H9 (cell line): ENCODE measurements around the gene MRGPRF. TPM values are rescaled to one million over a fixed set of nuclear protein-coding genes. Genes with fewer than 3 reads are reported as not detected.

ENCODE experiments used
- DNase-seq: peaks from one replicate; pipeline ENCODE4 v3.0.0-alpha.2; 2017
- H2AFZ ChIP-seq: one replicate; pipeline ENCODE4 v1.6.1; 2013; ENCODE audit warnings: mild to moderate bottlenecking, low read length, control low read depth, moderate library complexity
- H2AK5ac ChIP-seq: 2 replicates; pipeline ENCODE4 v1.6.1; 2013; ENCODE audit warnings: low read length, control low read depth, mixed read lengths; ENCODE audit not compliant: insufficient read length
- H2BK120ac ChIP-seq: one replicate; pipeline ENCODE4 v1.6.1; 2013; ENCODE audit warnings: low read depth, mild to moderate bottlenecking, low read length, control low read depth, inconsistent platforms; ENCODE audit not compliant: poor library complexity, severe bottlenecking
- H2BK12ac ChIP-seq: 2 replicates; pipeline ENCODE4 v1.6.1; 2013; ENCODE audit warnings: low read length, control low read depth, mixed read lengths, low read depth; ENCODE audit not compliant: insufficient read length
- H2BK15ac ChIP-seq: 2 replicates; pipeline ENCODE4 v1.6.1; 2013; ENCODE audit warnings: low read depth, low read length, control low read depth
- H2BK20ac ChIP-seq: one replicate; pipeline ENCODE4 v1.6.1; 2013; ENCODE audit warnings: low read depth, mild to moderate bottlenecking, low read length, control low read depth, inconsistent platforms; ENCODE audit not compliant: poor library complexity, severe bottlenecking
- H2BK5ac ChIP-seq: 2 replicates; pipeline ENCODE4 v1.6.1; 2013; ENCODE audit warnings: low read length, control low read depth, mixed read lengths; ENCODE audit not compliant: insufficient read length
- H3K14ac ChIP-seq: 2 replicates; pipeline ENCODE4 v1.6.1; 2013; ENCODE audit warnings: low read length, control low read depth; ENCODE audit not compliant: insufficient read depth
- H3K18ac ChIP-seq: 2 replicates; pipeline ENCODE4 v1.6.1; 2013; ENCODE audit warnings: low read depth, mild to moderate bottlenecking, mixed read lengths, low read length, control low read depth; ENCODE audit not compliant: insufficient read length
- H3K23ac ChIP-seq: 2 replicates; pipeline ENCODE4 v1.6.1; 2013; ENCODE audit warnings: low read length, control low read depth, mixed read lengths, low read depth; ENCODE audit not compliant: insufficient read length
- H3K23me2 ChIP-seq: 2 replicates; pipeline ENCODE4 v1.6.1; 2013; ENCODE audit warnings: low read depth, mild to moderate bottlenecking, mixed read lengths, low read length, control low read depth; ENCODE audit not compliant: insufficient read length, poor library complexity, severe bottlenecking
- H3K27ac ChIP-seq: 2 replicates; pipeline ENCODE4 v1.5.1; 2013; ENCODE audit warnings: low read length, control low read depth, mixed read lengths, low read depth; ENCODE audit not compliant: insufficient read length
- H3K27me3 ChIP-seq: 2 replicates; pipeline ENCODE4 v1.6.1; 2013; ENCODE audit warnings: low read length, control low read depth, inconsistent platforms; ENCODE audit not compliant: insufficient read depth
- H3K4ac ChIP-seq: 2 replicates; pipeline ENCODE4 v1.6.1; 2013; ENCODE audit warnings: low read depth, mild to moderate bottlenecking, control low read depth, inconsistent platforms, low read length, moderate library complexity
- H3K4me1 ChIP-seq: 2 replicates; pipeline ENCODE4 v1.6.1; 2013; ENCODE audit warnings: low read length, control low read depth, inconsistent platforms; ENCODE audit not compliant: insufficient read depth
- H3K4me2 ChIP-seq: 2 replicates; pipeline ENCODE4 v1.6.1; 2013; ENCODE audit warnings: low read length, control low read depth, mixed read lengths; ENCODE audit not compliant: insufficient read length, insufficient read depth
- H3K56ac ChIP-seq: 2 replicates; pipeline ENCODE4 v1.6.1; 2013; ENCODE audit warnings: low read depth, mild to moderate bottlenecking, mixed read lengths, low read length, control low read depth; ENCODE audit not compliant: insufficient read length
- H3K79me1 ChIP-seq: 2 replicates; pipeline ENCODE4 v1.6.1; 2013; ENCODE audit warnings: low read depth, mild to moderate bottlenecking, moderate library complexity, low read length, control low read depth, inconsistent platforms; ENCODE audit not compliant: insufficient read depth, poor library complexity, severe bottlenecking
- H3K79me2 ChIP-seq: 2 replicates; pipeline ENCODE4 v1.6.1; 2013; ENCODE audit warnings: low read length, control low read depth, inconsistent platforms; ENCODE audit not compliant: insufficient read depth
- H3K9ac ChIP-seq: 2 replicates; pipeline ENCODE4 v1.6.1; 2013; ENCODE audit warnings: low read length, control low read depth, mixed read lengths; ENCODE audit not compliant: insufficient read length; ENCODE audit errors: extremely low read depth
- H3K9me3 ChIP-seq: one replicate; pipeline ENCODE4 v1.6.1; 2013; ENCODE audit warnings: low read depth, low read length, inconsistent platforms; ENCODE audit not compliant: control insufficient read depth
- H3T11ph ChIP-seq: one replicate; pipeline ENCODE4 v1.6.1; 2013; ENCODE audit warnings: mild to moderate bottlenecking, low read length, control low read depth, inconsistent platforms
- H4K20me1 ChIP-seq: one replicate; pipeline ENCODE4 v1.6.1; 2013; ENCODE audit not compliant: control insufficient read depth, insufficient read length, insufficient read depth
- H4K5ac ChIP-seq: 2 replicates; pipeline ENCODE4 v1.6.1; 2013; ENCODE audit warnings: low read depth, mild to moderate bottlenecking, mixed read lengths, low read length, control low read depth; ENCODE audit not compliant: insufficient read length
- H4K8ac ChIP-seq: replicated peaks from 2 replicates; pipeline ENCODE4 v1.6.1; 2013; ENCODE audit warnings: low read length, control low read depth, mixed read lengths, low read depth; ENCODE audit not compliant: insufficient read length
- H4K91ac ChIP-seq: 2 replicates; pipeline ENCODE4 v1.6.1; 2013; ENCODE audit warnings: low read depth, mild to moderate bottlenecking, moderate library complexity, mixed read lengths, low read length, control low read depth; ENCODE audit not compliant: insufficient read length
- H3K27ac Mint-ChIP-seq, 3 experiments: 2 replicates in 2 of 3; 3 replicates in 1 of 3; pipeline ENCODE4 v1.8.0; 2020 to 2021; ENCODE audit warnings: mixed read lengths in 3 of 3, mild to moderate bottlenecking in 1 of 3, moderate library complexity in 1 of 3
- H3K27me3 Mint-ChIP-seq: 2 replicates; pipeline ENCODE4 v1.8.0; 2021; ENCODE audit warnings: low read depth, mild to moderate bottlenecking, moderate library complexity, mixed read lengths
- H3K36me3 Mint-ChIP-seq, 3 experiments: 2 replicates in 2 of 3; 3 replicates in 1 of 3; pipeline ENCODE4 v1.8.0; 2020 to 2021; ENCODE audit warnings: low read depth in 3 of 3, mixed read lengths in 3 of 3; ENCODE audit not compliant: insufficient read depth in 1 of 3
- H3K4me1 Mint-ChIP-seq, 2 experiments: 2 replicates each; pipeline ENCODE4 v1.8.0; 2020; ENCODE audit warnings: mixed read lengths in 2 of 2
- H3K4me3 Mint-ChIP-seq, 2 experiments: 2 replicates in 1 of 2; 3 replicates in 1 of 2; pipeline ENCODE4 v1.8.0; 2020 to 2021; ENCODE audit warnings: mild to moderate bottlenecking in 2 of 2, mixed read lengths in 2 of 2, moderate library complexity in 1 of 2
- H3K9me3 Mint-ChIP-seq, 2 experiments: 2 replicates in 1 of 2; 3 replicates in 1 of 2; pipeline ENCODE4 v1.8.0; 2020; ENCODE audit warnings: mild to moderate bottlenecking in 2 of 2, mixed read lengths in 2 of 2, moderate library complexity in 1 of 2
- WGBS: extraction: QIAGEN DNeasy Blood & Tissue Kit; methylation state at CpG from one replicate; pipeline ENCODE4 v1.1.7; 2013; ENCODE audit warnings: missing lambda C conversion rate, low lambda C conversion rate, mixed read lengths; ENCODE audit not compliant: insufficient read length; ENCODE audit errors: extremely low coverage; 5-methylcytosine and 5-hydroxymethylcytosine counted together
- total RNA-seq: library from RNA; stranded (reverse); gene quantifications from 2 replicates; pipeline ENCODE4 v1.2.1, GENCODE V29; 2021
- TF ChIP-seq, protein P1 (sequence below): fragments of 200-600 bp; sonication (generic); conservative IDR thresholded peaks from 3 replicates; pipeline ENCODE4 v1.8.0; 2021; ENCODE audit warnings: antibody characterized with exemption, mild to moderate bottlenecking

Gene MRGPRF
- total RNA-seq, 1 experiment from 2014 or later = 4.0 TPM

DNA sequence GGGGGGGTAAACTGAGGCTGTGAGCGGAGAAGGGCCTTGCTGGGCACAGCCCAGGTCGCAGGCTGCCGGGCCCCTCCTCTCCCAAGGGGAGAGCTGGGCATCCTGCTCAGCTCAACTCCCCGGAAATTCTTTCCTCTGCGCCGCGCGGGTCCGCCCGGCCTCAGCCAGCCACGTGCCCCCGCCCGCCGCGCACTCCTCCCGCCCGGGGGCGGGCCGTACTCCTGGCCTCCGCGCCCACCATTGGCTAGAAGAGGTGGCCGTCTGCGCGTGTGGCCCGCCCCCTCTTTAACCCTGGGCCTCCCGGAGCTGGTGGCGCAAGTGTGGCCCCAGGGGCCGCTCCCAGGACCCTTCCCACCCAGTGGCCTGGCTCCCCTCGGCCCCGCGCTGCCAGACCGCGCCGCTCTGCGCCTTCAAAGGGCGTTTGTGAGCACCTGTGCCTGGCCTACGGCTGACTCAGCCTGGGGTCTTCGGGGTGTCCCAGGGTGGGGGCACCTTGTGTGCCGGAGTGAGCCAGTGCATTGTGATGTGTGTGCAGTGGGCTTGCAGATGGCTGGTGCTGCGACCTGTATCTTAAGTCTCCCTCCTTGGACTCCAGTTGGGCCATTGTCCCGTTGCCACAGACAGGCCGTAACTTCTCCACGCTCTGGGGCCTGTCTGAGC lies 2.0 kb downstream of the MRGPRF start:
- Mint-ChIP-seq H3K27me3 (peaks cover 7% of the 10 kb centered on the region), H3K27ac (no peak overlapping the region), H3K4me3 (no peak overlapping the region; a peak in 2 of 5 replicates), H3K9me3 (no peaks in the 10 kb centered on the region), H3K4me1 (peaks cover 39 to 41% of the 10 kb centered on the region in 2 experiments), H3K36me3 (no peaks in the 10 kb centered on the region)
- H3K27me3 ChIP-seq = no peaks in the 10 kb centered on the region
- no peak overlapping the region for H2BK15ac ChIP-seq
- no peak overlapping the region for H2AK5ac ChIP-seq
- H2BK5ac ChIP-seq = no peak overlapping the region
- H4K8ac ChIP-seq = no peak overlapping the region
- no peaks in the 10 kb centered on the region for H3K9me3 ChIP-seq
- peak; percentile 84 for DNase-seq
- no peak overlapping the region for H2BK12ac ChIP-seq
- no peak overlapping the region for H3K27ac ChIP-seq
- H2AFZ ChIP-seq = no peak overlapping the region
- H3T11ph ChIP-seq = no peak overlapping the region
- H3K4ac ChIP-seq = no peak overlapping the region
- no CpG with 5 or more reads among the region's 43 CpGs for WGBS
- TF ChIP-seq, protein P1, sequence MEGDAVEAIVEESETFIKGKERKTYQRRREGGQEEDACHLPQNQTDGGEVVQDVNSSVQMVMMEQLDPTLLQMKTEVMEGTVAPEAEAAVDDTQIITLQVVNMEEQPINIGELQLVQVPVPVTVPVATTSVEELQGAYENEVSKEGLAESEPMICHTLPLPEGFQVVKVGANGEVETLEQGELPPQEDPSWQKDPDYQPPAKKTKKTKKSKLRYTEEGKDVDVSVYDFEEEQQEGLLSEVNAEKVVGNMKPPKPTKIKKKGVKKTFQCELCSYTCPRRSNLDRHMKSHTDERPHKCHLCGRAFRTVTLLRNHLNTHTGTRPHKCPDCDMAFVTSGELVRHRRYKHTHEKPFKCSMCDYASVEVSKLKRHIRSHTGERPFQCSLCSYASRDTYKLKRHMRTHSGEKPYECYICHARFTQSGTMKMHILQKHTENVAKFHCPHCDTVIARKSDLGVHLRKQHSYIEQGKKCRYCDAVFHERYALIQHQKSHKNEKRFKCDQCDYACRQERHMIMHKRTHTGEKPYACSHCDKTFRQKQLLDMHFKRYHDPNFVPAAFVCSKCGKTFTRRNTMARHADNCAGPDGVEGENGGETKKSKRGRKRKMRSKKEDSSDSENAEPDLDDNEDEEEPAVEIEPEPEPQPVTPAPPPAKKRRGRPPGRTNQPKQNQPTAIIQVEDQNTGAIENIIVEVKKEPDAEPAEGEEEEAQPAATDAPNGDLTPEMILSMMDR = no peak
- H4K5ac ChIP-seq = no peak overlapping the region
- H3K18ac ChIP-seq = peak overlapping the region; percentile 41
- peaks cover 2% of the 10 kb centered on the region; the same call in 1 of the 2 replicates for H3K4me1 ChIP-seq
- H3K23ac ChIP-seq = no peak overlapping the region
- no peaks in the 10 kb centered on the region for H4K20me1 ChIP-seq
- H3K79me2 ChIP-seq = no peaks in the 10 kb centered on the region
- H3K14ac ChIP-seq = peak overlapping the region; percentile 67
- no peak overlapping the region for H3K9ac ChIP-seq
- peak overlapping the region; percentile 16 for H3K4me2 ChIP-seq
- no peaks in the 10 kb centered on the region for H3K79me1 ChIP-seq
- no peak overlapping the region for H2BK120ac ChIP-seq
- H3K23me2 ChIP-seq = peaks cover 22% of the 10 kb centered on the region
- H2BK20ac ChIP-seq = no peak overlapping the region
- H4K91ac ChIP-seq = no peak overlapping the region
- H3K56ac ChIP-seq = no peak overlapping the region
